OCI-LY7 (cell line): ENCODE measurements around the gene TRAF3IP3.

Experiments used
- EZH2phosphoT487 ChIP-seq: fragments of 200-600 bp; sonication (generic); IDR thresholded peaks from 2 replicates; pipeline ENCODE4 v1.6.1; 2018; ENCODE audit warnings: low read depth, borderline replicate concordance, mild to moderate bottlenecking, mixed run types, antibody characterized with exemption, low read length, moderate library complexity, mixed read lengths
- TF ChIP-seq, protein P1 (sequence below): fragments of 200-600 bp; sonication (generic); conservative IDR thresholded peaks from 2 replicates; pipeline ENCODE4 v1.5.1; 2014; ENCODE audit warnings: mild to moderate bottlenecking, antibody characterized with exemption, low read length, moderate library complexity, mixed read lengths

DNA sequence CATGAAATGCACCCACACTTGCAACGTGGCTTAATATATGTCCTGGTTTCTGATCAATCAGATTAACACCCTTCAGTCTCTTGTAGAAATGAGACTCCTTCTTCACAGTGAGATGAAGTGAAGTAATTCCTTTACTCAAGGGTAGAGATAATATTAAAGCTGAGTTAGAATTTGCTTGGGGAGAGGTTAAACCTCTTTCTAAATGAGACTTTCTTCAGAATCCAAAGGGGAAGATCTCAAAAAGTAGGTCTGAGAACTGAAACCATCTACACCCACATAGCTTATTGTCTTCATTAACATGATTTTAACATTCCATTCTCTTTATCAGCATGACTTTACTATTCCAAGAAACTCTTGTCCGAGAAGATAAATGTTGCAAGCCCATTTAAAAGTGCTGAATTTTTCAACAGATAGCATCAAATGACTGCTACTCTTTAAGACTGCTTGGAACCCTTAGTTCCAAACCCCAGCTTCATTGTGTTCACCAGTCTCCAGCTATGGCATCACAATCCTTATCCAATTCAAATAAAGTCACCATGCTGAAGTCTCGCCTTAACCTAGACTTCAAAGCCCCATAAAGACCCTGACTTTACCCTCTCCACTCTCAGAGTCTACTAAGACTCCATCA lies 19.2 kb upstream of the TRAF3IP3 start:
- TF ChIP-seq, protein P1, sequence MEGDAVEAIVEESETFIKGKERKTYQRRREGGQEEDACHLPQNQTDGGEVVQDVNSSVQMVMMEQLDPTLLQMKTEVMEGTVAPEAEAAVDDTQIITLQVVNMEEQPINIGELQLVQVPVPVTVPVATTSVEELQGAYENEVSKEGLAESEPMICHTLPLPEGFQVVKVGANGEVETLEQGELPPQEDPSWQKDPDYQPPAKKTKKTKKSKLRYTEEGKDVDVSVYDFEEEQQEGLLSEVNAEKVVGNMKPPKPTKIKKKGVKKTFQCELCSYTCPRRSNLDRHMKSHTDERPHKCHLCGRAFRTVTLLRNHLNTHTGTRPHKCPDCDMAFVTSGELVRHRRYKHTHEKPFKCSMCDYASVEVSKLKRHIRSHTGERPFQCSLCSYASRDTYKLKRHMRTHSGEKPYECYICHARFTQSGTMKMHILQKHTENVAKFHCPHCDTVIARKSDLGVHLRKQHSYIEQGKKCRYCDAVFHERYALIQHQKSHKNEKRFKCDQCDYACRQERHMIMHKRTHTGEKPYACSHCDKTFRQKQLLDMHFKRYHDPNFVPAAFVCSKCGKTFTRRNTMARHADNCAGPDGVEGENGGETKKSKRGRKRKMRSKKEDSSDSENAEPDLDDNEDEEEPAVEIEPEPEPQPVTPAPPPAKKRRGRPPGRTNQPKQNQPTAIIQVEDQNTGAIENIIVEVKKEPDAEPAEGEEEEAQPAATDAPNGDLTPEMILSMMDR = no peak
- TF ChIP-seq EZH2phosphoT487 = no peak
